CD4-positive, alpha-beta memory T cell (primary cell): ENCODE measurements around the gene PIP5K1C. TPM values are rescaled to one million over a fixed set of nuclear protein-coding genes. Genes with fewer than 3 reads are reported as not detected.

Experiments
- CTCF ChIA-PET: fragments of 350-600 bp; sonication (Branson Sonifier 250); formaldehyde crosslinking; loops from one replicate; lab custom pipeline; 2021; ENCODE audit warnings: inconsistent platforms; ENCODE audit not compliant: partially characterized antibody; lab: Charles Lee
- POLR2A ChIA-PET: fragments of 350-600 bp; sonication (Branson Sonifier 250); formaldehyde crosslinking; loops from one replicate; lab custom pipeline; 2021; ENCODE audit not compliant: partially characterized antibody; lab: Charles Lee
- DNase-seq, 5 donors: peaks; one replicate each; pipeline versions ENCODE4 v3.0.0 to v3.0.0-alpha.2; 2020 to 2022; ENCODE audit warnings: mixed read lengths in 1 of 5
- H3K27ac ChIP-seq: one replicate; pipeline ENCODE4 v1.7.0; 2013; ENCODE audit warnings: low read depth, low read length
- H3K27me3 ChIP-seq: 2 replicates; pipeline ENCODE4 v1.7.0; 2013; ENCODE audit warnings: mild to moderate bottlenecking, low read length, moderate library complexity; ENCODE audit not compliant: insufficient read depth
- H3K36me3 ChIP-seq: 2 replicates; pipeline ENCODE4 v1.7.0; 2013; ENCODE audit warnings: mild to moderate bottlenecking, low read length, moderate library complexity; ENCODE audit not compliant: insufficient read depth
- H3K4me1 ChIP-seq: 2 replicates; pipeline ENCODE4 v1.7.0; 2013; ENCODE audit warnings: mild to moderate bottlenecking, low read length, moderate library complexity; ENCODE audit not compliant: insufficient read depth
- H3K4me3 ChIP-seq, 2 donors: one replicate each; pipeline ENCODE4 v1.7.0; 2013; ENCODE audit warnings: low read length in 2 of 2, mild to moderate bottlenecking in 1 of 2
- H3K9me3 ChIP-seq, 2 donors: one replicate each; pipeline ENCODE4 v1.7.0; 2013; ENCODE audit warnings: low read length in 2 of 2, control low read depth in 1 of 2; ENCODE audit not compliant: control insufficient read depth in 1 of 2
- H3K27ac Mint-ChIP-seq, 7 donors: one replicate each; pipeline ENCODE4 v1.8.0; 2020 to 2021; ENCODE audit warnings: mixed read lengths in 7 of 7, mild to moderate bottlenecking in 6 of 7, inconsistent platforms in 3 of 7, moderate library complexity in 3 of 7
- H3K27me3 Mint-ChIP-seq, 2 donors: one replicate each; pipeline ENCODE4 v1.8.0; 2020 to 2021; ENCODE audit warnings: mixed read lengths in 2 of 2
- H3K36me3 Mint-ChIP-seq, 2 donors: one replicate each; pipeline ENCODE4 v1.8.0; 2020 to 2021; ENCODE audit warnings: mixed read lengths in 2 of 2, inconsistent platforms in 1 of 2, mild to moderate bottlenecking in 1 of 2
- H3K4me1 Mint-ChIP-seq, 4 donors: one replicate each; pipeline ENCODE4 v1.8.0; 2020 to 2021; ENCODE audit warnings: mixed read lengths in 4 of 4, mild to moderate bottlenecking in 1 of 4
- H3K4me3 Mint-ChIP-seq, 8 donors: one replicate each; pipeline ENCODE4 v1.8.0; 2020 to 2021; ENCODE audit warnings: mixed read lengths in 8 of 8, mild to moderate bottlenecking in 7 of 8, moderate library complexity in 6 of 8, inconsistent platforms in 3 of 8
- H3K9me3 Mint-ChIP-seq, 8 donors: one replicate each; pipeline ENCODE4 v1.8.0; 2020 to 2021; ENCODE audit warnings: mixed read lengths in 8 of 8, mild to moderate bottlenecking in 5 of 8, inconsistent platforms in 3 of 8, moderate library complexity in 1 of 8
- intact Hi-C: fragments of 100-400 bp; cut with micrococcal nuclease; formaldehyde crosslinking; loops from one replicate; pipeline ENCODE4 v1.15.1; 2023
- polyA plus RNA-seq, 2 donors: library from polyadenylated mRNA; unstranded; fragments of 300-500 nt; fragmentation: Illumina TruSeq; gene quantifications; one replicate each; pipeline ENCODE4 v1.2.3, GENCODE V29; 2021
- total RNA-seq, 2 experiments: library from RNA; stranded (reverse); gene quantifications; one replicate each; pipeline ENCODE4 v1.2.3, GENCODE V29; 2021

PIP5K1C gene
- total and polyA plus RNA-seq, 4 experiments from 2014 or later = 1.7 to 29.7 (median 23.7) TPM

- H3K4me3 Mint-ChIP-seq = peak overlapping the region in 3 of 8 donors; percentile 7 to 76 (median 38)
- intact Hi-C loops = no loop called here
- H3K27me3 Mint-ChIP-seq = no peaks in the 10 kb centered on the region
- Histone ChIP-seq H3K27ac (no peak overlapping the region), H3K4me1 (peaks cover 13% of the 10 kb centered on the region), H3K9me3 (no peaks in the 10 kb centered on the region), H3K36me3 (no peaks in the 10 kb centered on the region), H3K27me3 (no peaks in the 10 kb centered on the region), H3K4me3 (no peak overlapping the region)
- peak in 1 of 5 donors; percentile 13 for DNase-seq
- peaks cover 8 to 16% of the 10 kb centered on the region in 2 donors for H3K36me3 Mint-ChIP-seq
- POLR2A ChIA-PET = interaction anchor here (0.6 to 3.7 kb wide), 5 partner anchors 9 to 222 kb away, joined by 3 to 28 read pairs (median 3); partner anchors contain the start of genes APBA3 and MRPL54
- H3K9me3 Mint-ChIP-seq = no peaks in the 10 kb centered on the region
- CTCF ChIA-PET = interaction anchor here (1.5 to 1.8 kb wide), 2 partner anchors 11 to 111 kb away, joined by 4 to 5 read pairs; no protein-coding TSS in a partner anchor
- H3K4me1 Mint-ChIP-seq = peaks cover 5 to 19% (median 10%) of the 10 kb centered on the region in 4 donors
- peak overlapping the region in 6 of 7 donors; percentile 57 to 90 (median 84) for H3K27ac Mint-ChIP-seq
These were observed 38.4 kb upstream of the PIP5K1C start for GRCh38 chr19:3738477-3739220.

- peaks cover 5 to 19% (median 10%) of the 10 kb centered on the region in 4 donors for H3K4me1 Mint-ChIP-seq
- H3K27me3 ChIP-seq = no peaks in the 10 kb centered on the region
- H3K27ac ChIP-seq = no peak overlapping the region
- ChIA-PET CTCF (no interaction called here), POLR2A (interaction anchor here (1.4 to 3.7 kb wide), 2 partner anchors 24 to 25 kb away, joined by 3 to 28 read pairs; partner anchors contain the start of genes APBA3 and MRPL54)
- H3K36me3 Mint-ChIP-seq = peaks cover 8 to 11% of the 10 kb centered on the region in 2 donors
- no peaks in the 10 kb centered on the region for H3K36me3 ChIP-seq
- H3K4me3 ChIP-seq = no peak overlapping the region
- H3K4me1 ChIP-seq = peaks cover 13% of the 10 kb centered on the region
- H3K27me3 Mint-ChIP-seq = no peaks in the 10 kb centered on the region
- no peaks in the 10 kb centered on the region for H3K9me3 ChIP-seq
- intact Hi-C loops = no loop called here
- H3K9me3 Mint-ChIP-seq = no peaks in the 10 kb centered on the region
- DNase-seq = peak in 1 of 5 donors; percentile 12
- no peak overlapping the region for H3K4me3 Mint-ChIP-seq
- H3K27ac Mint-ChIP-seq = peak overlapping the region in 4 of 7 donors; percentile 0 to 53 (median 44)
These were observed 37.4 kb upstream of the PIP5K1C start for GRCh38 chr19:3737487-3738205.

GRCh38 chr19:3736106-3736724, 35.9 kb upstream of the PIP5K1C start:
- Mint-ChIP-seq H3K4me1 (peaks cover 5 to 19% (median 10%) of the 10 kb centered on the region in 4 donors), H3K9me3 (no peaks in the 10 kb centered on the region), H3K27ac (no peak overlapping the region), H3K4me3 (no peak overlapping the region), H3K27me3 (no peaks in the 10 kb centered on the region), H3K36me3 (peaks cover 8 to 11% of the 10 kb centered on the region in 2 donors)
- H3K4me1 ChIP-seq = peaks cover 13% of the 10 kb centered on the region
- H3K27me3 ChIP-seq = no peaks in the 10 kb centered on the region
- intact Hi-C loops = no loop called here
- H3K36me3 ChIP-seq = no peaks in the 10 kb centered on the region
- H3K4me3 ChIP-seq = no peak overlapping the region
- no peak overlapping the region for H3K27ac ChIP-seq
- peak in 1 of 5 donors; percentile 13 for DNase-seq
- ChIA-PET CTCF (no interaction called here), POLR2A (interaction anchor here (1.4 kb wide), 1 partner anchor 26 kb away, joined by 3 read pairs; the partner anchor contains the start of gene MRPL54)
- H3K9me3 ChIP-seq = no peaks in the 10 kb centered on the region

- CTCF ChIA-PET = no interaction called here
- no peak overlapping the region for H3K27ac Mint-ChIP-seq
- no peaks in the 10 kb centered on the region for H3K9me3 Mint-ChIP-seq
These were observed 34.0 kb upstream of the PIP5K1C start for GRCh38 chr19:3734310-3734600.

GRCh38 chr19:3733549-3734309, 33.5 kb upstream of the PIP5K1C start:
- Mint-ChIP-seq H3K9me3 (no peaks in the 10 kb centered on the region), H3K4me1 (peaks cover 0 to 7% (median 3%) of the 10 kb centered on the region in 4 donors), H3K27me3 (no peaks in the 10 kb centered on the region), H3K36me3 (peaks cover 12 to 14% of the 10 kb centered on the region in 2 donors), H3K27ac (peak overlapping the region in 4 of 7 donors; percentile 0 to 84 (median 24)), H3K4me3 (no peak overlapping the region)
- CTCF ChIA-PET = interaction anchor here (0.5 kb wide), 1 partner anchor 8 kb away, joined by 4 read pairs; no protein-coding TSS in a partner anchor
- no peaks in the 10 kb centered on the region for H3K36me3 ChIP-seq
- H3K27me3 ChIP-seq = no peaks in the 10 kb centered on the region
- POLR2A ChIA-PET = no interaction called here
- intact Hi-C loops = no loop called here
- H3K4me3 ChIP-seq = no peak overlapping the region
- H3K27ac ChIP-seq = no peak overlapping the region
- DNase-seq = peak in 1 of 5 donors; percentile 5
- H3K4me1 ChIP-seq = peaks cover 4% of the 10 kb centered on the region
- H3K9me3 ChIP-seq = no peaks in the 10 kb centered on the region

More at GRCh38 chr19:3734310-3734600, 34.0 kb upstream of the PIP5K1C start:
- Histone ChIP-seq H3K36me3 (no peaks in the 10 kb centered on the region), H3K9me3 (no peaks in the 10 kb centered on the region), H3K27me3 (no peaks in the 10 kb centered on the region), H3K4me3 (no peak overlapping the region), H3K4me1 (peaks cover 7% of the 10 kb centered on the region), H3K27ac (no peak overlapping the region)
- Mint-ChIP-seq H3K4me1 (peaks cover 4 to 12% (median 5%) of the 10 kb centered on the region in 4 donors), H3K4me3 (no peak overlapping the region), H3K27me3 (no peaks in the 10 kb centered on the region), H3K36me3 (peaks cover 10 to 14% of the 10 kb centered on the region in 2 donors)
- DNase-seq = peak in 1 of 5 donors; percentile 3
- intact Hi-C loops = no loop called here
- POLR2A ChIA-PET = no interaction called here

- no peak overlapping the region for H3K27ac ChIP-seq
- CTCF ChIA-PET = no interaction called here
- intact Hi-C loops = no loop called here
- no peaks in the 10 kb centered on the region for H3K4me1 ChIP-seq
- no peaks in the 10 kb centered on the region for H3K27me3 ChIP-seq
- DNase-seq = no peak
- Mint-ChIP-seq H3K27ac (no peak overlapping the region), H3K27me3 (no peaks in the 10 kb centered on the region), H3K36me3 (peaks cover 4 to 12% of the 10 kb centered on the region in 2 donors), H3K4me1 (no peaks in the 10 kb centered on the region), H3K4me3 (no peak overlapping the region), H3K9me3 (no peaks in the 10 kb centered on the region)
- POLR2A ChIA-PET = no interaction called here
- no peaks in the 10 kb centered on the region for H3K36me3 ChIP-seq
- no peaks in the 10 kb centered on the region for H3K9me3 ChIP-seq
- no peak overlapping the region for H3K4me3 ChIP-seq
These were observed 31.8 kb upstream of the PIP5K1C start for GRCh38 chr19:3732108-3732507.
